ENCODE results near the gene CYP8B1. TPM values are rescaled to one million over a fixed set of nuclear protein-coding genes. Genes with fewer than 3 reads are reported as not detected.

Gene CYP8B1
- not detected in 2 replicates for total RNA-seq

GRCh38 chr3:42875325-42876151 lies at the start of gene CYP8B1:
Gene CYP8B1 (minus strand): TSS chr3:42875879. CDS start chr3:42875816, 63 bp downstream.
- H3K27me3 Mint-ChIP-seq (ENCODE audit: low read depth): peaks cover 12% of the 10 kb centered on the region
- no peaks in the 10 kb centered on the region for H3K9me3 Mint-ChIP-seq
- peaks cover 2% of the 10 kb centered on the region for H3K4me1 Mint-ChIP-seq (ENCODE audit: low read depth)
- no peaks in the 10 kb centered on the region for H3K36me3 Mint-ChIP-seq (ENCODE audit: low read depth)
- intact Hi-C loops (cut with micrococcal nuclease): no loop called here
- H3K4me3 Mint-ChIP-seq (ENCODE audit: low read depth): no peak within 1 kb of the TSS
- DNase-seq (ENCODE audit: low spot score): no peak
- no peak within 1 kb of the TSS for H3K27ac Mint-ChIP-seq

GRCh38 chr3:42923606-42924005 lies 47.9 kb upstream of the CYP8B1 start:
- H3K4me1 Mint-ChIP-seq (ENCODE audit: low read depth): no peaks in the 10 kb centered on the region
- H3K9me3 Mint-ChIP-seq: peaks cover 20% of the 10 kb centered on the region
- H3K36me3 Mint-ChIP-seq (ENCODE audit: low read depth): no peaks in the 10 kb centered on the region
- no peaks in the 10 kb centered on the region for H3K27me3 Mint-ChIP-seq (ENCODE audit: low read depth)
- DNase-seq (ENCODE audit: low spot score): no peak
- no peak overlapping the region for H3K27ac Mint-ChIP-seq
- intact Hi-C loops (cut with micrococcal nuclease): no loop called here
- H3K4me3 Mint-ChIP-seq (ENCODE audit: low read depth): no peak overlapping the region

DNA sequence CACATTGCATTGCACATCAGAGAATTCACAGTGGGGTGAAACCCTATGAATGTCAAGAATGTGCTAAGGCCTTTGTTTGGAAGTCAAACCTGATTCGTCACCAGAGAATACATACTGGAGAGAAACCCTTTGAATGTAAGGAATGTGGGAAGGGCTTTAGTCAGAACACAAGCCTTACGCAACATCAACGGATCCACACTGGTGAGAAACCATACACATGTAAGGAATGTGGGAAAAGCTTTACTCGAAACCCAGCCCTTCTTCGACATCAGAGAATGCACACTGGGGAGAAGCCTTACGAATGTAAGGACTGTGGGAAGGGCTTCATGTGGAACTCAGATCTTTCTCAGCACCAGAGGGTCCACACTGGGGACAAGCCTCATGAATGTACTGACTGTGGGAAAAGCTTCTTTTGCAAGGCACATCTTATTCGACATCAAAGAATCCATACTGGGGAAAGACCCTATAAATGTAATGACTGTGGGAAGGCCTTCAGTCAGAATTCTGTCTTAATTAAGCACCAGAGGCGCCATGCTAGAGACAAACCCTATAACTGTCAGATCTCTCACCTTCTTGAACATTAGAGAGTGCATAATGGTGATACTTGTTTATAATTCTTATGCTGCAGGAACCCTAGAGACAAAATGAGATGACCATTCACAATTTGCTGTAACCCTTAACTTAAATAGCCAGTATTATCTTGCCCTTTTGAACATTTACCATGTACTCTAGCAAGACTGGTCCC lies 39.3 kb upstream of the CYP8B1 start:
- peaks cover 8% of the 10 kb centered on the region for H3K36me3 Mint-ChIP-seq (ENCODE audit: low read depth)
- peaks cover 72% of the 10 kb centered on the region for H3K9me3 Mint-ChIP-seq
- H3K27ac Mint-ChIP-seq: no peak overlapping the region
- no peak overlapping the region for H3K4me3 Mint-ChIP-seq (ENCODE audit: low read depth)
- H3K27me3 Mint-ChIP-seq (ENCODE audit: low read depth): no peaks in the 10 kb centered on the region
- no peak for DNase-seq (ENCODE audit: low spot score)
- intact Hi-C loops (cut with micrococcal nuclease): no loop called here
- no peaks in the 10 kb centered on the region for H3K4me1 Mint-ChIP-seq (ENCODE audit: low read depth)

DNA sequence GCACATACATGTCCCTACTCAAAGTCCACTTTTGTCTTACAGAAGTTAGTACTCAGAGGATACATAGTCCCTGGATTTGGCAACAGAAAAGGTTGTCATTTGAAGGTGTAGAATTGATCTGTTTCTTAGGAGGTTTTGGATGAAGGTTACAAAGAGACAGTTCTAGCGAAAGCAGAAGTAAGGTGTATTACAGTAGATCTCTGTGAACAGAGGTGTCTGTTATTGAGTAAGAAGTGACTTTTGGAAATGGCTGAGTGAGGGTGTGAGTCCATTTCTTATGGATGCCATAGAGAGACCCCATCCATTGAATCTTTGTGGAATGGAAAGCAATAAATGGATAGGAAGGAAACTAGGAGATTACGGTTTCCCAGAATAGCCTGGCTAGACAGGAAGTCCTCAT lies 35.9 kb upstream of the CYP8B1 start:
- Mint-ChIP-seq H3K36me3 (ENCODE audit: low read depth) (peaks cover 8% of the 10 kb centered on the region), H3K27me3 (ENCODE audit: low read depth) (peaks cover 14% of the 10 kb centered on the region), H3K9me3 (peaks cover 48% of the 10 kb centered on the region), H3K27ac (no peak overlapping the region), H3K4me1 (ENCODE audit: low read depth) (no peaks in the 10 kb centered on the region), H3K4me3 (ENCODE audit: low read depth) (no peak overlapping the region)
- intact Hi-C loops (cut with micrococcal nuclease): no loop called here
- no peak for DNase-seq (ENCODE audit: low spot score)

DNA sequence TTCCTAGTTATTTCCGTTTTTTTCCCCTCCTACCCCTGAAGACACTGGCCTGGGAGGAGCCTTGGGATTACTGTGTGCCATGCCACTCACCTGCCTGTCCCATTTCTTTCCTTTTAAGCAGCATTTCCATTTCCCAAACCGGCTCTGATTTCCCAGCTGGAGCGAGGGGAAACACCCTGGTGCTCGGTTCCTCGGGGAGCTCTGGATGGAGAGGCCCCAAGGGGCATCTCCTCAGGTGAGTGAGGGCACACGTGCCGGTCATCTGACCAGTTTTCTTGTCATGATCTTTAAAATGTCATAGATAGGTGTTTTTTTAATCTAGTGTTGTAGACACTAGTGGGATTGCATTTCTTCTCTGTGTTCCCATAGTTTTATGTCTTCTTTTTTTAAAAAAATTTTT lies 33.0 kb upstream of the CYP8B1 start:
- DNase-seq (ENCODE audit: low spot score): no peak
- Mint-ChIP-seq H3K4me3 (ENCODE audit: low read depth) (no peak overlapping the region), H3K36me3 (ENCODE audit: low read depth) (peaks cover 3% of the 10 kb centered on the region)

GRCh38 chr3:42906848-42907183 lies 31.1 kb upstream of the CYP8B1 start:
- H3K9me3 Mint-ChIP-seq: peaks cover 47% of the 10 kb centered on the region
- no peak overlapping the region for H3K4me3 Mint-ChIP-seq (ENCODE audit: low read depth)
- intact Hi-C loops (cut with micrococcal nuclease): no loop called here
- peaks cover 2% of the 10 kb centered on the region for H3K4me1 Mint-ChIP-seq (ENCODE audit: low read depth)
- peaks cover 32% of the 10 kb centered on the region for H3K27me3 Mint-ChIP-seq (ENCODE audit: low read depth)
- DNase-seq (ENCODE audit: low spot score): no peak
- H3K36me3 Mint-ChIP-seq (ENCODE audit: low read depth): peaks cover 7% of the 10 kb centered on the region
- no peak overlapping the region for H3K27ac Mint-ChIP-seq

More for the DNA sequence above, 33.0 kb upstream of the CYP8B1 start:
- Mint-ChIP-seq H3K9me3 (peaks cover 45% of the 10 kb centered on the region), H3K27me3 (ENCODE audit: low read depth) (peaks cover 32% of the 10 kb centered on the region), H3K27ac (no peak overlapping the region), H3K4me1 (ENCODE audit: low read depth) (no peaks in the 10 kb centered on the region)
- intact Hi-C loops (cut with micrococcal nuclease): no loop called here

DNA sequence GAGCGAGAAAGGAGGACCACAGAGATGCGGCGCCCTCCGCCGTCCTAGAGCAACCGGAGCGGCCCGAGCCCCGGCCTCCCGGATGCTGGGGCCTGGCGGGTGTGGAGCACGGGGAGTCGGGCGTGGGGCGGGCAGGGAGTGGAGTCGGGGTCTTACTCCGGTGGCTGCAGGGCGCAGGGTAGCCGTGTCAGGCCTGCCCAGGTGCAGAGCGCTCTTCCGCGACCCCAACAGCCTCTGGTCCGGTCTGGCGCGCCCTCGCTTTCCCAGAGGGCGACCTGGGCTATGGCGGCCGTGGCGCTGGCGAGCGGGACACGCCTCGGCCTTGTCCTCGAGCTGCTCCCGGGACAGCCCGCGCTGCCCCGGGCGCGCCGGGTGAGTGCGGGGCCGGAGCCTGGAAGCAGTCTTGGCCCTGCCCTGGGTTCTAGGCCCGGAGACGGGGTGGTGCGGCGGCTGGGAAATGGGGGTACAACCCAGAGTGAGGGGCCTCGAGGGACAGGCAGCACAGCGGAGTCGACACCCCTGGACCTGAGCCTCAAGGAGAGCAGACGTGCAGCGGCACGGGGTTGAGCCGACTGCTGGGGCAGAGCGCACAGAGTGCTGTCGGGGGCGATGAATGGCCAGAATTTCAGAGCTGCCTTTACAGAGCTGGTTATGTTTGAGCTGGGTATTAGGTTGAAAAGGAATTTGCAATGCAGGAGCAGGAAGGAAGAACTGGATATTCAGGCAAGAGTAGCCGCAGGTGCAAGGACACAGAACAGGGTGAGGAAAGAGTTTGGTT lies 30.6 kb upstream of the CYP8B1 start, which contains the start of gene ZNF662:
Gene ZNF662 (plus strand): TSS at position 73 of the 778 bp plus-strand sequence. CDS start 1,973 bp downstream, outside the sequence.
- Mint-ChIP-seq H3K36me3 (ENCODE audit: low read depth) (peaks cover 7% of the 10 kb centered on the region), H3K27ac (no peak within 1 kb of the TSS), H3K9me3 (peaks cover 41% of the 10 kb centered on the region), H3K4me3 (ENCODE audit: low read depth) (peak within 1 kb of the TSS; percentile 43), H3K27me3 (ENCODE audit: low read depth) (peaks cover 32% of the 10 kb centered on the region), H3K4me1 (ENCODE audit: low read depth) (peaks cover 6% of the 10 kb centered on the region)
- intact Hi-C loops (cut with micrococcal nuclease): no loop called here
- no peak for DNase-seq (ENCODE audit: low spot score)

DNA sequence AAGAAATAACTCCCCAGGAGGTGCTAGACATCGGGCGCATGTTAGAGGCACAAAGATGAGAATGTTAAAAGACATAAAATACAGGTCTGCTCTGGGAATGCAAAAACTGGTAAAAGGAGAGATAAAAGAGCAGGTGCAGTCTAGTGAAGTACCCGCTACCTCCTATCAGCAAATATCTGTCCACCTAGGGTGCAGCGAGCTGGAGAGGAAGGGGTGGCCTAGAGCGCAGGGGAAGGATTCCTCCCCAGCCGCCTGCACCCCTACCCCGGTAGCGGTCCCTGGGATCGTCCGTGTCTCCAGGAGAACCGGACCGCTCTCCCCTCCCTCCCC lies 30.0 kb upstream of the CYP8B1 start:
- peaks cover 39% of the 10 kb centered on the region for H3K9me3 Mint-ChIP-seq
- DNase-seq (ENCODE audit: low spot score): no peak
- peaks cover 32% of the 10 kb centered on the region for H3K27me3 Mint-ChIP-seq (ENCODE audit: low read depth)
- peaks cover 7% of the 10 kb centered on the region for H3K36me3 Mint-ChIP-seq (ENCODE audit: low read depth)
- H3K4me1 Mint-ChIP-seq (ENCODE audit: low read depth): peaks cover 10% of the 10 kb centered on the region
- peak overlapping the region; percentile 43 for H3K4me3 Mint-ChIP-seq (ENCODE audit: low read depth)
- H3K27ac Mint-ChIP-seq: no peak overlapping the region
- intact Hi-C loops (cut with micrococcal nuclease): no loop called here

DNA sequence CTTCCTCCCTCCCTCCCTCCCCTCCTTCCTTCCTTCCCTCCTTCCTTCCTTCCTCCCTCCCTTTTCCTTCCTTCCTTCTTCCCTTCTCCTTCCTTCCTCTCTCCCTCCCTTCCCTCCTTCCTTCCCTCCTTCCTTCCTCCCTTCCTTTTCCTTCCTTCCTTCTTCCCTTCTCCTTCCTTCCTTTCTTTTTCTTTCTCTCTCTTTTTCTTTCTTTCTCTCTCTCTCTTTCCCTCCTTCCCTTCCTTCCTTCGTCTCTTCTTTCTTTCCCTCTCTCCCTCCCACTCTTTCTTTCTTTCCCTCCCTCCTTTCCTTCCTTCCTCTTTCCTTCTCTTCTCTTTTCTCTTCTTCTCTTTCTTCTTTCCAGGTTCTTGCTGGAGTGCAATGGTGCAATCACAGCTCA lies 28.4 kb upstream of the CYP8B1 start:
- H3K4me1 Mint-ChIP-seq (ENCODE audit: low read depth): peaks cover 12% of the 10 kb centered on the region
- no peak overlapping the region for H3K27ac Mint-ChIP-seq
- peaks cover 7% of the 10 kb centered on the region for H3K36me3 Mint-ChIP-seq (ENCODE audit: low read depth)
- peaks cover 32% of the 10 kb centered on the region for H3K27me3 Mint-ChIP-seq (ENCODE audit: low read depth)
- intact Hi-C loops (cut with micrococcal nuclease): no loop called here
- H3K4me3 Mint-ChIP-seq (ENCODE audit: low read depth): no peak overlapping the region
- no peak for DNase-seq (ENCODE audit: low spot score)
- H3K9me3 Mint-ChIP-seq: peaks cover 38% of the 10 kb centered on the region

DNA sequence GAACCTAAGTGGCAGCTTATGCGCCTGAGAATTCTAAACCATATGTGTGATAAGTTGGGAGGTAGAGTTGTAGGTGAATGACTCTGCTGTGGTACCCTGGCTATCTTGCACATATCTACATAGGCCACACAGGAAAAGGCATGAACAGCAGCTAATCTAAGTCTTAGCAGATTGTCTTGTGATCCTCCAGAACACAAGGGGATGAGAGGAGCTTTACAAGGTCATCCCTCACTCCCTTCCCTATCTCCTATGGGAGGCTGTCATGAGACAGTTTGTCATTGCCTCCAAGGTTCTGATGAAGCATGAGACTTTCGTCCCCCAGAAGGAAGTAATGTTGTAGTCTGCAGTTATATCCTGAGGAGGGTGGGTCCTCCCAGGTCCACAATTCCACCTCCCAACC lies 26.6 kb upstream of the CYP8B1 start:
- DNase-seq (ENCODE audit: low spot score): no peak
- peaks cover 25% of the 10 kb centered on the region for H3K27me3 Mint-ChIP-seq (ENCODE audit: low read depth)
- peaks cover 38% of the 10 kb centered on the region for H3K9me3 Mint-ChIP-seq
- intact Hi-C loops (cut with micrococcal nuclease): no loop called here
- H3K27ac Mint-ChIP-seq: no peak overlapping the region
- no peak overlapping the region for H3K4me3 Mint-ChIP-seq (ENCODE audit: low read depth)
- H3K4me1 Mint-ChIP-seq (ENCODE audit: low read depth): peaks cover 12% of the 10 kb centered on the region
- H3K36me3 Mint-ChIP-seq (ENCODE audit: low read depth): peaks cover 7% of the 10 kb centered on the region

GRCh38 chr3:42901073-42901415 lies 25.4 kb upstream of the CYP8B1 start:
- peaks cover 38% of the 10 kb centered on the region for H3K9me3 Mint-ChIP-seq
- H3K36me3 Mint-ChIP-seq (ENCODE audit: low read depth): peaks cover 7% of the 10 kb centered on the region
- H3K4me3 Mint-ChIP-seq (ENCODE audit: low read depth): no peak overlapping the region
- H3K4me1 Mint-ChIP-seq (ENCODE audit: low read depth): peaks cover 12% of the 10 kb centered on the region
- H3K27ac Mint-ChIP-seq: no peak overlapping the region
- H3K27me3 Mint-ChIP-seq (ENCODE audit: low read depth): peaks cover 16% of the 10 kb centered on the region
- DNase-seq (ENCODE audit: low spot score): no peak
- intact Hi-C loops (cut with micrococcal nuclease): no loop called here

- peaks cover 12% of the 10 kb centered on the region for H3K4me1 Mint-ChIP-seq (ENCODE audit: low read depth)
- H3K4me3 Mint-ChIP-seq (ENCODE audit: low read depth): no peak overlapping the region
- H3K36me3 Mint-ChIP-seq (ENCODE audit: low read depth): peaks cover 4% of the 10 kb centered on the region
- intact Hi-C loops (cut with micrococcal nuclease): no loop called here
- DNase-seq (ENCODE audit: low spot score): no peak
- H3K9me3 Mint-ChIP-seq: peaks cover 34% of the 10 kb centered on the region
- H3K27me3 Mint-ChIP-seq (ENCODE audit: low read depth): peaks cover 12% of the 10 kb centered on the region
- H3K27ac Mint-ChIP-seq: no peak overlapping the region
Measured at GRCh38 chr3:42900226-42901072, 24.8 kb upstream of the CYP8B1 start.
